Peyer's patch (tissue), 4 donors: ENCODE data around the gene ZNF25.

Experiments used
- CTCF ChIP-seq, 6 experiments: fragments of 450-650 bp in 4 of 6; fragments of 200-600 bp in 2 of 6; sonication (generic) in 1 of 6; IDR thresholded peaks; one replicate each; pipeline ENCODE4 v1.5.1; 2017 to 2019; ENCODE audit warnings: antibody characterized with exemption in 6 of 6, mild to moderate bottlenecking in 3 of 6, moderate library complexity in 1 of 6
- POLR2A ChIP-seq, 2 donors: fragments of 450-650 bp; IDR thresholded peaks; one replicate each; pipeline ENCODE4 v1.5.1; 2017; ENCODE audit warnings: antibody characterized with exemption in 2 of 2, mild to moderate bottlenecking in 2 of 2, moderate library complexity in 2 of 2

- no peak for TF ChIP-seq CTCF (IDR thresholded peaks at IDR 0.05)
- TF ChIP-seq POLR2A (IDR thresholded peaks at IDR 0.05): no peak
These were observed 26.6 kb upstream of the ZNF25 start for GRCh38 chr10:38003026-38003425.
